Subcutaneous adipose tissue (tissue), 4 donors: ENCODE data around the gene MTMR12. TPM values are rescaled to one million over a fixed set of nuclear protein-coding genes. Genes with fewer than 3 reads are reported as not detected.

Experiments used
- CTCF ChIP-seq: fragments of 450-650 bp; IDR thresholded peaks from one replicate; pipeline ENCODE4 v1.5.1; 2016; ENCODE audit warnings: low read depth, mild to moderate bottlenecking, control low read depth, antibody characterized with exemption, moderate library complexity
- total RNA-seq, 4 donors: library from RNA; depleted of rRNA; stranded (reverse); fragments of >200 nt; gene quantifications; one replicate each; pipeline ENCODE4 v1.1.0, GENCODE V29; 2016

The MTMR12 gene
- total RNA-seq, 4 donors from 2014 or later: 41.8 to 96.0 (median 62.3) TPM

- TF ChIP-seq CTCF: no peak
These were observed 12.3 kb upstream of the MTMR12 start for GRCh38 chr5:32325062-32325461.

GRCh38 chr5:32323741-32324140 lies 11.0 kb upstream of the MTMR12 start:
- no peak for TF ChIP-seq CTCF

DNA sequence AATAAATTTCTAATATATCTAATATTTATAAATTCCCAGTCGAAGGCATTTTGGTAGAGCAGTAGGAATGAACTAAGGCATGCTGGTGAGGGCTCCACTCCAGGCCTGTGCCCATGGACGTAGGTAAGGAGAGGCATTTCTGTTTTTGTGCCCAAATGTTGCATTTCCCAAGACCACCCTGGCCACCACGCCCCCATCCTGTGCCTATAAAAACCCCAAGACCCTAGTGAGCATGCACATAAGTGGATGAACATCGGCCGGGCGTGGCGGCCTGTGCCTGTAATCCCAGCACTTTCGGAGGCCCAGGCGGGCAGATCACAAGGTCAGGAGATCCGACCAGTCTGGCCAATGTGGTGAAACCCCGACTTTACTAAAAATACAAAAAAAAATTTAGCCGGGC lies 10.1 kb upstream of the MTMR12 start:
- TF ChIP-seq CTCF: no peak

DNA sequence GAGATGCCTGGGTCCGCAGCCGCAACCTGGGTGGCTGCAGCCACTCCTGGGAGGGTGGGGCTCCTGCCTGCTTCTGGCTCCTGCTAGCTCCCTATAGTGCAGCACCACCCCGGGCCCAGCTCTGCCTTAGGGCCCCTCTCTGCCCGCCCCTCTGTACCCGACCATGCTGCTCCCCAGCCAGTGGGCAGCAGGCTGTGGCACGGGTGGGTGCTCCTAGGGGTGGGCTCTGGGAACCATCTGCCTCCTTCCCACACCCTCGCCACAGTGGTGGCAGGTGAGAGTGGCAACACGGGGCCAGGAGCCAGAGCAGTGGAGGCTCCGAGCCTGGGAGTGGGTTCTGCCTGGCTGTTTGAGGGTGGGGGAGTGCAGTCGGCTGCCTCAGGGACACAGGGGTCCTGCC lies 7.8 kb upstream of the MTMR12 start:
- no peak for TF ChIP-seq CTCF

- no peak for TF ChIP-seq CTCF
These were observed 7.3 kb upstream of the MTMR12 start for GRCh38 chr5:32319926-32320543.

DNA sequence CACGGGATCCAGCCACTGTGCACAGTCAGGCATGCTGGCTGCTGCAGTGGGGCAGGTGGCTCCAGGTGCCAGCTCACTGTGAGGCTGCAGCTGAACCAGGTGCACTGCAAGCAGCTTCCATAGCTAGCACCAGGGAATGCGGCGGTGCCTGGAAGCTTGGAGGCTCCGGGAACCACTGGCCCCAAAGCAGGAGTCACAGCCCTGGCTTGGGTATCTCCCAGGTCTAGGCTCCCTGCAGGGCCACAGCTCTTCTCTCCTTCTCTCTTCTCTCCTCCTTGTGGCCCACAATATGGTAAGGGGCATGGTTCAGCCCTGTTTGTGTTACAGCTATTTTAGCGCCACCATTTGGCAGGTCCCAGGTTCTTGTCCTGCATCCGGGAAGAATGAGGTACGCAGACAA lies 6.7 kb upstream of the MTMR12 start:
- no peak for TF ChIP-seq CTCF

DNA sequence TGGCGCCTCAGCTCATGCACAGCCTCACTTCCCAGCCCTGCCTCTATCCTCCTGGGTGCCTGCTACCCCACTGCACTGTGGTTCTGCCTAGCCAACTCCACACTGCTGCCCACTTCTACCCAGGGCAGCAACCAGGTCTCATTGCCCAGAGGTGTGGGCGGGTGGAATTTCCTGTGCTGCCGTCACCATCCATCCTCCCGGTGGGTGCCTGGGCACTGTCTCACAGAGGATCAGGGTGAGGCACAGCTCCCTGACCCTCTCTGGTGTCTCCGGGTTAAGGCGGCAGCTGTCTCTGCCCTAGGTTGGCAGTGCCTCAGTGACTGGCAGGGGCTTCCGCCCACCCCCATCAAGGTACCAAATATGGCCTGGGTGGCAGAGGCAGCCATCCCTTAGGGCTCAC lies 4.3 kb upstream of the MTMR12 start:
- no peak for TF ChIP-seq CTCF
